Colonic mucosa (tissue), 4 donors: Measurements from ENCODE around the gene GPR25. TPM values are rescaled to one million over a fixed set of nuclear protein-coding genes. Genes with fewer than 3 reads are reported as not detected.

Experiments used
- DNase-seq: peaks from one replicate; pipeline ENCODE4 v3.0.0-alpha.2; 2020
- H3K27ac ChIP-seq: fragments of 200-600 bp; one replicate; pipeline ENCODE4 v1.8.0; 2021
- H3K27me3 ChIP-seq: fragments of 200-600 bp; one replicate; pipeline ENCODE4 v1.8.0; 2021
- H3K36me3 ChIP-seq: fragments of 200-600 bp; one replicate; pipeline ENCODE4 v1.8.0; 2021
- H3K4me1 ChIP-seq: fragments of 200-600 bp; one replicate; pipeline ENCODE4 v1.8.0; 2021; ENCODE audit warnings: mild to moderate bottlenecking
- H3K4me3 ChIP-seq: fragments of 200-600 bp; one replicate; pipeline ENCODE4 v1.8.0; 2021
- H3K9ac ChIP-seq, 2 donors: one replicate each; pipeline ENCODE4 v1.7.0; 2013; ENCODE audit warnings: control low read depth in 2 of 2, low read depth in 2 of 2, low read length in 2 of 2
- H3K9me3 ChIP-seq: fragments of 200-600 bp; one replicate; pipeline ENCODE4 v1.8.0; 2021
- CTCF ChIP-seq: fragments of 200-600 bp; IDR thresholded peaks from one replicate; pipeline ENCODE4 v1.8.0; 2022; ENCODE audit warnings: antibody characterized with exemption, mild to moderate bottlenecking
- intact Hi-C: fragments of 100-400 bp; cut with DNase I; formaldehyde crosslinking; loops from one replicate; pipeline ENCODE4 v1.14.1; 2022
- total RNA-seq, 2 donors: library from RNA; stranded (reverse); fragmentation: NEBNext Ultra II Directional in 1 of 2; extraction: Animal tissue kit (Norgen Biotek cat#: 25700) in 1 of 2; gene quantifications; one replicate each; pipeline ENCODE4 v1.2.1, GENCODE V29; 2021
- donor health status: healthy.
- donor health status: DM: no; HTN: no; CAD: no.
- donor health status: DM: no; HTN: no; CAD: no.

Gene GPR25
- total RNA-seq, 2 donors from 2014 or later: 0.19 to 0.27 TPM

- H3K4me3 ChIP-seq: no peak overlapping the region
- TF ChIP-seq CTCF: no peak
- H3K36me3 ChIP-seq: no peaks in the 10 kb centered on the region
- no peak overlapping the region for H3K9ac ChIP-seq
- intact Hi-C loops: no loop called here
- no peak overlapping the region for H3K27ac ChIP-seq
- H3K9me3 ChIP-seq: no peaks in the 10 kb centered on the region
- no peaks in the 10 kb centered on the region for H3K4me1 ChIP-seq
- no peaks in the 10 kb centered on the region for H3K27me3 ChIP-seq
- DNase-seq: no peak
These were observed 6.3 kb upstream of the GPR25 start for GRCh38 chr1:200866521-200866920.

GRCh38 chr1:200867018-200867811 lies 5.6 kb upstream of the GPR25 start:
- Histone ChIP-seq H3K9ac (no peak overlapping the region), H3K36me3 (no peaks in the 10 kb centered on the region), H3K27me3 (no peaks in the 10 kb centered on the region), H3K9me3 (no peaks in the 10 kb centered on the region), H3K4me3 (no peak overlapping the region), H3K4me1 (no peaks in the 10 kb centered on the region), H3K27ac (no peak overlapping the region)
- TF ChIP-seq CTCF: no peak
- no peak for DNase-seq
- intact Hi-C loops: no loop called here

- TF ChIP-seq CTCF: no peak
- H3K9me3 ChIP-seq: no peaks in the 10 kb centered on the region
- H3K27ac ChIP-seq: no peak overlapping the region
- peaks cover 16% of the 10 kb centered on the region for H3K27me3 ChIP-seq
- H3K4me1 ChIP-seq: peaks cover 8% of the 10 kb centered on the region
- H3K4me3 ChIP-seq: no peak overlapping the region
- intact Hi-C loops: no loop called here
- no peaks in the 10 kb centered on the region for H3K36me3 ChIP-seq
- no peak overlapping the region for H3K9ac ChIP-seq
- DNase-seq: no peak
These were observed 3.4 kb upstream of the GPR25 start for GRCh38 chr1:200869376-200869752.

- H3K9me3 ChIP-seq: no peaks in the 10 kb centered on the region
- H3K4me3 ChIP-seq: no peak overlapping the region
- no peak for TF ChIP-seq CTCF
- no peaks in the 10 kb centered on the region for H3K36me3 ChIP-seq
- no peak overlapping the region for H3K27ac ChIP-seq
- intact Hi-C loops: no loop called here
- no peak overlapping the region for H3K9ac ChIP-seq
- peaks cover 20% of the 10 kb centered on the region for H3K27me3 ChIP-seq
- DNase-seq: no peak
- H3K4me1 ChIP-seq: peaks cover 8% of the 10 kb centered on the region
These were observed 2.9 kb upstream of the GPR25 start for GRCh38 chr1:200869753-200870391.

- no peak for DNase-seq
- TF ChIP-seq CTCF: no peak
- H3K27ac ChIP-seq: no peak overlapping the region
- intact Hi-C loops: no loop called here
- H3K4me1 ChIP-seq: peaks cover 8% of the 10 kb centered on the region
- H3K9me3 ChIP-seq: no peaks in the 10 kb centered on the region
- H3K36me3 ChIP-seq: no peaks in the 10 kb centered on the region
- peak overlapping the region; percentile 12 for H3K9ac ChIP-seq
- H3K27me3 ChIP-seq: peaks cover 23% of the 10 kb centered on the region
- H3K4me3 ChIP-seq: peak overlapping the region; percentile 24
These were observed 412 bp downstream of the GPR25 start for GRCh38 chr1:200873116-200873670.
